Keratinocyte (primary cell): ENCODE results near the gene GABRR1. TPM values are rescaled to one million over a fixed set of nuclear protein-coding genes. Genes with fewer than 3 reads are reported as not detected.

Experiments
- DNase-seq: peaks from one replicate; pipeline ENCODE4 v3.0.0-alpha.2; 2011; ENCODE audit warnings: low read depth, missing footprints, low spot score
- FAIRE-seq: peaks from 2 replicates; lab custom pipeline; 2011; peaks lifted over from hg19 to GRCh38; lab: Jason Lieb, UNC
- H2AFZ ChIP-seq: 2 replicates; pipeline ENCODE4 v1.6.0; 2012; ENCODE audit warnings: low read length, control low read depth, inconsistent platforms; ENCODE audit not compliant: control insufficient read depth
- H3K27ac ChIP-seq: 2 replicates; pipeline ENCODE4 v1.5.1; 2011; ENCODE audit warnings: low read length; ENCODE audit not compliant: control insufficient read depth, insufficient read depth
- H3K27me3 ChIP-seq: 3 replicates; pipeline ENCODE4 v1.6.0; 2011; ENCODE audit warnings: low read length; ENCODE audit not compliant: control insufficient read depth, insufficient read depth; ENCODE audit errors: extremely low read depth
- H3K36me3 ChIP-seq, 2 experiments: 2 replicates in 1 of 2; 3 replicates in 1 of 2; pipeline ENCODE4 v1.5.1; 2011; ENCODE audit warnings: low read length in 2 of 2, mild to moderate bottlenecking in 1 of 2; ENCODE audit not compliant: control insufficient read depth in 2 of 2, insufficient read depth in 2 of 2; ENCODE audit errors: extremely low read depth in 1 of 2
- H3K4me1 ChIP-seq: 3 replicates; pipeline ENCODE4 v1.5.1; 2011; ENCODE audit warnings: low read length; ENCODE audit not compliant: control insufficient read depth, insufficient read depth; ENCODE audit errors: extremely low read depth
- H3K4me2 ChIP-seq: 3 replicates; pipeline ENCODE4 v1.6.0; 2011; ENCODE audit warnings: low read depth, low read length; ENCODE audit not compliant: control insufficient read depth, insufficient read depth; ENCODE audit errors: extremely low read depth
- H3K4me3 ChIP-seq, 3 experiments: fragments of 200-600 bp in 1 of 3; sonication (generic) in 1 of 3; 2 replicates in 2 of 3; 3 replicates in 1 of 3; pipeline ENCODE4 v1.5.1; 2011 to 2016; ENCODE audit warnings: low read length in 3 of 3, mild to moderate bottlenecking in 3 of 3, control low read depth in 2 of 3, inconsistent platforms in 1 of 3, low read depth in 1 of 3, mixed read lengths in 1 of 3, mixed run types in 1 of 3, moderate library complexity in 1 of 3; ENCODE audit not compliant: control insufficient read depth in 2 of 3, insufficient read depth in 2 of 3; ENCODE audit errors: extremely low read depth in 1 of 3
- H3K79me2 ChIP-seq: 2 replicates; pipeline ENCODE4 v1.6.0; 2012; ENCODE audit warnings: low read length; ENCODE audit not compliant: control insufficient read depth, insufficient read depth
- H3K9ac ChIP-seq: 3 replicates; pipeline ENCODE4 v1.6.0; 2011; ENCODE audit warnings: low read length; ENCODE audit not compliant: control insufficient read depth, insufficient read depth; ENCODE audit errors: extremely low read depth
- H3K9me1 ChIP-seq: 3 replicates; pipeline ENCODE4 v1.6.0; 2011; ENCODE audit warnings: low read length; ENCODE audit not compliant: control insufficient read depth, insufficient read depth; ENCODE audit errors: extremely low read depth
- H3K9me3 ChIP-seq: 2 replicates; pipeline ENCODE4 v1.5.1; 2012; ENCODE audit warnings: low read depth, low read length; ENCODE audit not compliant: control insufficient read depth
- H4K20me1 ChIP-seq: 3 replicates; pipeline ENCODE4 v1.6.0; 2011; ENCODE audit warnings: low read length; ENCODE audit not compliant: control insufficient read depth, insufficient read depth; ENCODE audit errors: extremely low read depth
- CTCF ChIP-seq, 3 experiments: IDR thresholded peaks in 1 of 3; conservative IDR thresholded peaks in 1 of 3; optimal IDR thresholded peaks in 1 of 3; 2 replicates in 2 of 3; 3 replicates in 1 of 3; pipeline versions ENCODE3 to v1.5.1; 2011; ENCODE audit warnings: low read length in 3 of 3, mild to moderate bottlenecking in 3 of 3, moderate library complexity in 2 of 3, control low read depth in 1 of 3, inconsistent platforms in 1 of 3; ENCODE audit not compliant: insufficient read depth in 2 of 3; ENCODE audit errors: extremely low read depth in 1 of 3
- EZH2 ChIP-seq: IDR thresholded peaks from one replicate; pipeline ENCODE4 v1.6.1; 2012; ENCODE audit warnings: inconsistent platforms, mild to moderate bottlenecking, low read length, moderate library complexity
- dilution Hi-C: fragments of 300-500 bp; cut with MboI; formaldehyde crosslinking; loops from one replicate; pipeline ENCODE4 v1.7.0; 2020; ENCODE audit warnings: low sequenced_read_pairs; ENCODE audit not compliant: extremely low pct_ligation_motif_present
- polyA plus RNA-seq, 5 experiments: library from polyadenylated mRNA; depleted of rRNA in 3 of 5; stranded (reverse) in 3 of 5; stranded (forward) in 1 of 5; unstranded in 1 of 5; fragments of >200 nt; gene quantifications; 1 replicate in 1 of 5; 2 replicates in 3 of 5; 3 replicates in 1 of 5; pipeline versions ENCODE4 v1.2.1 to v1.2.3, GENCODE V29; 2011 to 2012; ENCODE audit warnings: missing spikeins in 2 of 5, low read depth in 1 of 5, low replicate concordance in 1 of 5

The GABRR1 gene
- polyA plus RNA-seq, 1 donor (not counting 4 experiments of a cell fraction or from before 2014, with no cell fraction given): 0.04 TPM

- H4K20me1 ChIP-seq: no peaks in the 10 kb centered on the region
- H3K27me3 ChIP-seq: peaks cover 2% of the 10 kb centered on the region
- no peak overlapping the region for H3K4me3 ChIP-seq
- H2AFZ ChIP-seq: no peak overlapping the region
- dilution Hi-C loops: no loop called here
- no peak for TF ChIP-seq CTCF (optimal IDR thresholded peaks at IDR 0.05 in 1 of 3, IDR thresholded peaks at IDR 0.05 in 1 of 3, conservative IDR thresholded peaks at IDR 0.05 in 1 of 3; ENCODE audit: extremely low read depth in 1 of 3, insufficient read depth in 2 of 3, low read length in 3 of 3)
- FAIRE-seq: no peak
- H3K4me2 ChIP-seq: no peak overlapping the region
- H3K79me2 ChIP-seq: no peaks in the 10 kb centered on the region
- no peak for DNase-seq
- H3K9me3 ChIP-seq: no peaks in the 10 kb centered on the region
- H3K4me1 ChIP-seq: no peaks in the 10 kb centered on the region
- H3K9me1 ChIP-seq: no peaks in the 10 kb centered on the region
- H3K36me3 ChIP-seq: no peaks in the 10 kb centered on the region
- no peak overlapping the region for H3K27ac ChIP-seq
- H3K9ac ChIP-seq: no peak overlapping the region
Observed at GRCh38 chr6:89180112-89180511, 37.0 kb downstream of the GABRR1 start.

- no peak overlapping the region for H3K4me2 ChIP-seq
- H3K27me3 ChIP-seq: no peaks in the 10 kb centered on the region
- no peak overlapping the region for H2AFZ ChIP-seq
- H3K36me3 ChIP-seq: no peaks in the 10 kb centered on the region
- DNase-seq (no peak), FAIRE-seq (no peak)
- no peaks in the 10 kb centered on the region for H3K9me3 ChIP-seq
- H3K9ac ChIP-seq: no peak overlapping the region
- no peaks in the 10 kb centered on the region for H3K79me2 ChIP-seq
- H3K27ac ChIP-seq: no peak overlapping the region
- no peaks in the 10 kb centered on the region for H3K9me1 ChIP-seq
- no peaks in the 10 kb centered on the region for H4K20me1 ChIP-seq
- TF ChIP-seq EZH2: no peak
- no peak for TF ChIP-seq CTCF (optimal IDR thresholded peaks at IDR 0.05 in 1 of 3, IDR thresholded peaks at IDR 0.05 in 1 of 3, conservative IDR thresholded peaks at IDR 0.05 in 1 of 3; ENCODE audit: extremely low read depth in 1 of 3, insufficient read depth in 2 of 3, low read length in 3 of 3)
- H3K4me1 ChIP-seq: no peaks in the 10 kb centered on the region
- H3K4me3 ChIP-seq: no peak overlapping the region
- dilution Hi-C loops: no loop called here
Observed at GRCh38 chr6:89173634-89174033, 43.5 kb downstream of the GABRR1 start.
